ENCODE results near the gene TRIM36. TPM values are rescaled to one million over a fixed set of nuclear protein-coding genes. Genes with fewer than 3 reads are reported as not detected.

TRIM36 gene
- total RNA-seq, 1 experiment from 2014 or later, result 20.0 TPM

- Mint-ChIP-seq H3K27ac (no peak overlapping the region), H3K4me1 (peaks cover 14% of the 10 kb centered on the region), H3K4me3 (no peak overlapping the region), H3K9me3 (no peaks in the 10 kb centered on the region), H3K36me3 (no peaks in the 10 kb centered on the region), H3K27me3 (ENCODE audit: low read depth) (peaks cover 2% of the 10 kb centered on the region; the same call in 1 of the 2 replicates)
- DNase-seq (ENCODE audit: low spot score) (no peak), ATAC-seq (no peak)
- POLR2A ChIA-PET, result no interaction called here
- TF ChIP-seq NR1H2 (CRISPR knock-in tag; IDR thresholded peaks at IDR 0.05) (no peak), ZMAT4 (CRISPR knock-in tag; IDR thresholded peaks at IDR 0.05) (no peak), CTCF (IDR thresholded peaks at IDR 0.05) (no peak), ATF2 (CRISPR knock-in tag; IDR thresholded peaks at IDR 0.05; ENCODE audit: borderline replicate concordance, low read depth) (no peak), ZNF232 (CRISPR knock-in tag; IDR thresholded peaks at IDR 0.05) (no peak), FOXP1 (CRISPR knock-in tag; IDR thresholded peaks at IDR 0.05; ENCODE audit: borderline replicate concordance) (no peak), ZNF512 (CRISPR knock-in tag; IDR thresholded peaks at IDR 0.05; ENCODE audit: borderline replicate concordance) (no peak)
- CTCF ChIA-PET, result no interaction called here
Measured at GRCh38 chr5:115194676-115195075, 25.0 kb upstream of the TRIM36 start.

- no peaks in the 10 kb centered on the region for H3K27me3 Mint-ChIP-seq (ENCODE audit: low read depth)
- H3K9me3 Mint-ChIP-seq, result no peaks in the 10 kb centered on the region
- no peaks in the 10 kb centered on the region for H3K36me3 Mint-ChIP-seq
- DNase-seq (ENCODE audit: low spot score), result no peak
- ChIA-PET CTCF (no interaction called here), POLR2A (no interaction called here)
- no peak overlapping the region for H3K27ac Mint-ChIP-seq
- peaks cover 18% of the 10 kb centered on the region for H3K4me1 Mint-ChIP-seq
- ATAC-seq, result no peak
- no peak for TF ChIP-seq NFYB (CRISPR knock-in tag; conservative IDR thresholded peaks at IDR 0.05; ENCODE audit: low read depth)
- no peak for TF ChIP-seq USF2 (CRISPR knock-in tag; IDR thresholded peaks at IDR 0.05)
- TF ChIP-seq ZNF317 (CRISPR knock-in tag; IDR thresholded peaks at IDR 0.05; ENCODE audit: borderline replicate concordance, low read depth), result no peak
- no peak for TF ChIP-seq NR2C2 (CRISPR knock-in tag; IDR thresholded peaks at IDR 0.05)
- TF ChIP-seq ZNF512 (CRISPR knock-in tag; IDR thresholded peaks at IDR 0.05; ENCODE audit: borderline replicate concordance), result no peak
- TF ChIP-seq AR (CRISPR knock-in tag; IDR thresholded peaks at IDR 0.05), result no peak
- TF ChIP-seq IRF2 (CRISPR knock-in tag; IDR thresholded peaks at IDR 0.05; ENCODE audit: borderline replicate concordance, low read depth), result no peak
- TF ChIP-seq ZSCAN18 (CRISPR knock-in tag; IDR thresholded peaks at IDR 0.05), result no peak
- TF ChIP-seq MYBL2 (CRISPR knock-in tag; IDR thresholded peaks at IDR 0.05), result no peak
- TF ChIP-seq GTF2I (CRISPR knock-in tag; conservative IDR thresholded peaks at IDR 0.05), result no peak
- no peak for TF ChIP-seq E2F1 (CRISPR knock-in tag; IDR thresholded peaks at IDR 0.05)
- TF ChIP-seq FOXP1 (CRISPR knock-in tag; IDR thresholded peaks at IDR 0.05; ENCODE audit: borderline replicate concordance), result no peak
- TF ChIP-seq ATF3 (CRISPR knock-in tag; conservative IDR thresholded peaks at IDR 0.05), result no peak
- no peak overlapping the region for H3K4me3 Mint-ChIP-seq
Measured at GRCh38 chr5:115193295-115193694, 23.6 kb upstream of the TRIM36 start.
